D721Med (cell line): ENCODE results near the gene GRIN2A.

Source experiments
- DNase-seq: peaks from one replicate; pipeline ENCODE4 v3.0.0; 2011; ENCODE audit warnings: low spot score; ENCODE audit not compliant: insufficient read length
- FAIRE-seq: peaks from 2 replicates; lab custom pipeline; 2011; peaks lifted over from hg19 to GRCh38; lab: Jason Lieb, UNC
- CTCF ChIP-seq: IDR thresholded peaks from 2 replicates; pipeline ENCODE4 v1.5.1; 2012; ENCODE audit warnings: mild to moderate bottlenecking, control low read depth; ENCODE audit not compliant: insufficient read depth; ENCODE audit errors: missing control alignments

The GRIN2A gene

DNA sequence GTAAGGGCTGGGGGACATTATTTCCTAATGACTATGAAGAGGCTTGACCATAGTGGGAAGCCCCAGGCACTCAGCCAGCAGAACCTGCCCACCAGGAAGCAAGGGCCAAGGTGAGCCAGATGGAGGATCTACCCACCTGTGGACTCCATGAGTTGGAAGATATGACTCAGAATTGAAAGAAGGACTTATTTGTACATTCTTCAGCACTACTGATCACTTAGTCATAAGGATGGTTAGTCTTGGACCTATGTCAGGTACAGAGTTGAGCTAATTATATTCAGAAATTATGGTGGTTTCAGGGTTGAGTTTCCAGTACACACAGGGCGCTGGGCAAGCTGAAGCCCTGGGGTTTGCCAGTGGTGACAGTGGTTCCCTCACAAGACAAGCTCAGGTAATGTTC is 24.0 kb upstream of the GRIN2A start:
- no peak for DNase-seq
- no peak for FAIRE-seq
- no peak for TF ChIP-seq CTCF

GRCh38 chr16:10205688-10206087 is 23.5 kb upstream of the GRIN2A start:
- no peak for FAIRE-seq
- DNase-seq = no peak
- TF ChIP-seq CTCF = no peak

GRCh38 chr16:10202649-10203048 is 20.4 kb upstream of the GRIN2A start:
- no peak for TF ChIP-seq CTCF
- DNase-seq (no peak), FAIRE-seq (no peak)

- no peak for FAIRE-seq
- no peak for TF ChIP-seq CTCF
- DNase-seq = no peak
These were observed 18.7 kb upstream of the GRIN2A start for GRCh38 chr16:10200637-10201586.

DNA sequence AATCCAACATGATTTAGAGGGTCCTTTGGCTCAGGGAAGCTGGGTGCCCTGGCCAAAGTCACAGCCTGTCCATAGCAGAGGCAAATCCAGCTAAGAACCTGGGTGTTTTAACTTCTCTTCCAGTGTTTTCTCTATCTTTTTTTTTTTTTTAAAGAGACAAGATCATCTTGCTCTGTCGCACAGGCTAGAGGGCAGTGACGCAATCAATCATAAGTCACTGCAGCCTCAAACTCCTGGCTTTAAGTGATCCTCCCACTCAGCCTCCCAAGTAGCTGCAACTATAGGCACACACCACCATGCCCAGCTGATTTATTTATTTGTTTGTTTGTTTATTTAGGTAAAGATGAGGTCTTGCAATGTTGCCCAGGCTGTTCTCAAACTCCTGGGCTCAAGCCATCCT is 14.8 kb upstream of the GRIN2A start:
- FAIRE-seq (no peak), DNase-seq (no peak)
- TF ChIP-seq CTCF = no peak

GRCh38 chr16:10191096-10191495 is 8.9 kb upstream of the GRIN2A start:
- DNase-seq (no peak), FAIRE-seq (no peak)
- no peak for TF ChIP-seq CTCF

DNA sequence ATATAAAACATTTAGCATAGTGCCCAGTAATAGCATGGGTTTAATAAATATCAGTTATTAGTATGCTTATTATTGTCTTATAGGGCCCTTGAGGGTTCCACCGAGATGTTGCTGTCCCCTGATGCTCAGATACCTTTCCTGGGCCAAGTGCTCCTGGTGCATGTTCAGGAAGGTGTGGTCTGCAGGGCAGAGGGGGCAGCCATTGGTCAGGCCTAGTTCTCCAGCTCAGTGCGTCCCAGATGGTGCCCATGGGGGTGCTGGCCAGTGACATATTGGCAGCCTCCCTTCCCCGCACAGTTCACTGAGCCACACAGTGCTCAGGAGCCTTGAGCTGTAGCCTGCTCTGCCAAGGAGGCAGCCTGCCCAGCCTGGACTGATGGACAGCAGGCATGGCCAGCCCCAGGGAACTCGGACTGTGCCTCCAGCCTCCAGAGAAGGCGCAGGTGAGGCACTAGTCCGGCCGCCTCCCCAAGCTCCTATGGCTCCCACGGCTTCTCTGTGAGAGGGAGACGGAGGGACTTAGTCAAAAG is 7.7 kb upstream of the GRIN2A start:
- DNase-seq = no peak
- no peak for TF ChIP-seq CTCF
- FAIRE-seq = no peak
